ENCODE results near the gene KIAA1328. TPM values are rescaled to one million over a fixed set of nuclear protein-coding genes. Genes with fewer than 3 reads are reported as not detected.

KIAA1328 gene
- total RNA-seq, 6 experiments from 2014 or later = 2.7 to 3.3 (median 3.0) TPM

DNA sequence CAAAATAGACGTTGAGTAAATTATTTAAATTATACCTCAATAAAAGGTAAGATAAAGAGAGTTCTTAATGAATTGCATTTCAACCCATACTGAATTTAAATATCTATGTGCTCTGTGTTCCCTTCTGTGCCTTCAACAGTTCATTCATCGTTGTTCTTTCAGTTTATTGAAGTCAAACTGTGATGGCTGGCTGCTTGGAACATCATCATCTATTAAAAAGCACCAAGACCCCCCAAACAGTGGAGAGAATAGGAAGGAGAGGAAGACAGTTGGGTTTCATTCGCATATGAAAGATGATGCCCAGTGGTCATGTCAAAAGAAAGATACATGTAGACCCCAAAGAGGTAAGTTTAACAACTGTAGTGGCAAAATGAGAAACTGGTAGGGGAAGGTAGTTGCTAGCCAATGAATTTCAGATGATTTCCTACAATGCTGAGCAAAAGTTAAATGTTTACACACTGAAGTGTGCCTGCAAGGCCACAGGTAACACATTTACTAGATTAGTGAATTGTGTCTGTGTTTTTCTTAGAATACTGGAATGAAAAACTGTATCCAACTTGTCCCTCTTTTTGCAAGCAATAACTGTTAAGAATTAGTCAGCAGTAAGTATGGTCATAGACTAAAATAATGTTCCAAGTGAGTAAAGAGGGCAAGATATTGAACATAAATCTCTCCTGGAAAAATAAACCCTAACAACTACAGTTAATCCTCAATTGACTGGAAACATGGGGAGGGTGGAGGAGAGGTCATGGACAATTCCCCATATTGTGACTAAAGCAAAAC, 331.3 kb downstream of the KIAA1328 start:
- Mint-ChIP-seq H3K9me3 (no peaks in the 10 kb centered on the region), H3K4me1 (ENCODE audit: low read depth) (no peaks in the 10 kb centered on the region), H3K4me3 (no peak overlapping the region), H3K27me3 (ENCODE audit: insufficient read depth) (no peaks in the 10 kb centered on the region), H3K27ac (no peak overlapping the region), H3K36me3 (ENCODE audit: low read depth) (no peaks in the 10 kb centered on the region)
- TF ChIP-seq, protein P1, sequence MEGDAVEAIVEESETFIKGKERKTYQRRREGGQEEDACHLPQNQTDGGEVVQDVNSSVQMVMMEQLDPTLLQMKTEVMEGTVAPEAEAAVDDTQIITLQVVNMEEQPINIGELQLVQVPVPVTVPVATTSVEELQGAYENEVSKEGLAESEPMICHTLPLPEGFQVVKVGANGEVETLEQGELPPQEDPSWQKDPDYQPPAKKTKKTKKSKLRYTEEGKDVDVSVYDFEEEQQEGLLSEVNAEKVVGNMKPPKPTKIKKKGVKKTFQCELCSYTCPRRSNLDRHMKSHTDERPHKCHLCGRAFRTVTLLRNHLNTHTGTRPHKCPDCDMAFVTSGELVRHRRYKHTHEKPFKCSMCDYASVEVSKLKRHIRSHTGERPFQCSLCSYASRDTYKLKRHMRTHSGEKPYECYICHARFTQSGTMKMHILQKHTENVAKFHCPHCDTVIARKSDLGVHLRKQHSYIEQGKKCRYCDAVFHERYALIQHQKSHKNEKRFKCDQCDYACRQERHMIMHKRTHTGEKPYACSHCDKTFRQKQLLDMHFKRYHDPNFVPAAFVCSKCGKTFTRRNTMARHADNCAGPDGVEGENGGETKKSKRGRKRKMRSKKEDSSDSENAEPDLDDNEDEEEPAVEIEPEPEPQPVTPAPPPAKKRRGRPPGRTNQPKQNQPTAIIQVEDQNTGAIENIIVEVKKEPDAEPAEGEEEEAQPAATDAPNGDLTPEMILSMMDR (IDR thresholded peaks at IDR 0.05) = no peak
- DNase-seq = no peak

DNA sequence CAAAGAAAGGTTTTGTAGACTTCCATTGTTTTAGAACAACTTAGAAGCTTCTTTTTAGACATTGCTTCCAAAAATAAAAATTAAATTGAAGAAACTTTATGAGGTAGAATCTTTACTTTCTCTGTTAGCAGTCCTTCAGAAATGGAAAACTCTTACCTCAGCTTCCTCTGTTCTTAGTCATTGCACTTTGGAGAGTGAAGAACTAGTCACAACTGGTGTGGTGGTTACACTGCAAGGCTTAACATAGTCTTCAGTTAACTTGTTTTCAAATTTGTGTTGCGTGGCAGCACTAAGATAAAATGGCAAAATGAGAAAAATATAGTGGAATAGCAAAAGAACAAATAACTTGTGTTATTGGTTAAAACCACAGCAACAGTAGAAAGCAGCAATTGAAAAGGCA, 332.6 kb downstream of the KIAA1328 start:
- TF ChIP-seq, protein P1 (IDR thresholded peaks at IDR 0.05) = no peak

DNA sequence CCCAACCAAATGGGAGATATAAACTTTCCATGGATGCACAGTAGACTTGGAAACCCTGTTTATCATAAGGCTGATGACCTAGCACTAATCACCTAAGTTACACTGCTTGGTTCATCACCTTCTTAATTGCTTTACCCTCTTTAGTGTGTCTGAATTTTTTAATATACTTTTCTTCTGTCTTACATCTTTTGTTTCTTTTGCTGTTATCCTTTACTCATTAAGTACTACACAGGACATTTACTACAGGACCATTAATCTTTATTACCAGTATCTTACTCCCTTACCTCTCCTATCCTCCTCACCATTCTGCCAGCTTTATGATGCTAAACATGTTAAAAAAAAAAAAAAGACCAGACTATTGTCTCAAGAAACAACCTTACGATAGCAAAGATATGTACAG, 333.6 kb downstream of the KIAA1328 start:
- no peak for DNase-seq

More for the DNA sequence above, 332.6 kb downstream of the KIAA1328 start:
- H3K27me3 Mint-ChIP-seq (ENCODE audit: insufficient read depth) = no peaks in the 10 kb centered on the region
- H3K4me1 Mint-ChIP-seq (ENCODE audit: low read depth) = no peaks in the 10 kb centered on the region
- no peaks in the 10 kb centered on the region for H3K9me3 Mint-ChIP-seq
- no peak overlapping the region for H3K4me3 Mint-ChIP-seq
- no peaks in the 10 kb centered on the region for H3K36me3 Mint-ChIP-seq (ENCODE audit: low read depth)
- no peak overlapping the region for H3K27ac Mint-ChIP-seq
- no peak for DNase-seq

DNA sequence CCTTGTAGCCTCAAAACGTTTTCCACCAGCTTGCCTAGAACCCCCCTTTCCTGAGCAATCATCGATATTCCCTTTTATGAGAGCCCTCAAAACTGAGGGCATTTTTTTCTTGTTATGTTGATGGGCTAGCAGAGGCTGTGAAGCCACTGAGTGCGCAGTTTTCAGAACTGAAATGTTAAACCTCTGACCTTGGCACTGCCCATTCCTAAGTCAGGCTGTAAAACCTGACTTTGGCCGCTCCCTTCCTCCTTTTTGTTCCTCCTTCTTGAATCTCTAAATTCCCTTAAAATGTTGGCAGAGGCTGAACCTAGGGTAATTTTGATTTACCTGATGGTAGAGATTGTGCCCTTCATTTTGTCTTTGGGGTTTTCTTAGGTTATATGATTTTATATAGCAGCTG, 334.2 kb downstream of the KIAA1328 start:
- TF ChIP-seq, protein P1 (IDR thresholded peaks at IDR 0.05) = no peak
- Mint-ChIP-seq H3K36me3 (ENCODE audit: low read depth) (no peaks in the 10 kb centered on the region), H3K27me3 (ENCODE audit: insufficient read depth) (no peaks in the 10 kb centered on the region), H3K27ac (no peak overlapping the region), H3K4me1 (ENCODE audit: low read depth) (no peaks in the 10 kb centered on the region), H3K9me3 (no peaks in the 10 kb centered on the region), H3K4me3 (no peak overlapping the region)
- DNase-seq = no peak

More for the DNA sequence above, 333.6 kb downstream of the KIAA1328 start:
- Mint-ChIP-seq H3K27me3 (ENCODE audit: insufficient read depth) (no peaks in the 10 kb centered on the region), H3K36me3 (ENCODE audit: low read depth) (no peaks in the 10 kb centered on the region), H3K27ac (no peak overlapping the region), H3K4me3 (no peak overlapping the region), H3K9me3 (no peaks in the 10 kb centered on the region), H3K4me1 (ENCODE audit: low read depth) (no peaks in the 10 kb centered on the region)
- TF ChIP-seq, protein P1 (IDR thresholded peaks at IDR 0.05) = no peak

DNA sequence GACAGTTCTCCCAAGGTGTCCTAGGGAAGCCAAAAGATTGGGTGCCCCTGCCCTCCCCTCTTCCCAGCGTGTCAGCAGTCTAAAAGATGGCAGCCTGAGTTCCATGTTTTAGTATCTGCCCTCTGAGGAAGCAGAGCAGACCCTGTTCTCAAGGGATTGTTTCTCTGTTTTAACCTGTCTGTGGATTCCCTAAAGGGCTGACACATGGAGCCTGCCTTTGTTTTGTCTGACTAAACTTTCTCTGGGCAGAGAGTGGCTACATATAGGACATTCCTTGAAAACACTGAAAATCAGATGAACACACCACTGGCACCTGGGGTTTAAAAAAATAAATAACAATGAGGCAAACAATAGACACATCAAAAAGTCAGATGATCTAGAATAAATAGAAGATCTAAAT, 337.6 kb downstream of the KIAA1328 start:
- Mint-ChIP-seq H3K4me3 (no peak overlapping the region), H3K27ac (no peak overlapping the region), H3K36me3 (ENCODE audit: low read depth) (no peaks in the 10 kb centered on the region), H3K27me3 (ENCODE audit: insufficient read depth) (no peaks in the 10 kb centered on the region), H3K9me3 (no peaks in the 10 kb centered on the region), H3K4me1 (ENCODE audit: low read depth) (no peaks in the 10 kb centered on the region)
- TF ChIP-seq, protein P1 (IDR thresholded peaks at IDR 0.05) = no peak
- no peak for DNase-seq
